Measurements from ENCODE around the gene SYTL2.
"Not testable (repeated sequence)": the region's sequence is repeated elsewhere in the genome, so short reads cannot be mapped to it uniquely, and the experiment has no call there.

The SYTL2 gene, protein sequence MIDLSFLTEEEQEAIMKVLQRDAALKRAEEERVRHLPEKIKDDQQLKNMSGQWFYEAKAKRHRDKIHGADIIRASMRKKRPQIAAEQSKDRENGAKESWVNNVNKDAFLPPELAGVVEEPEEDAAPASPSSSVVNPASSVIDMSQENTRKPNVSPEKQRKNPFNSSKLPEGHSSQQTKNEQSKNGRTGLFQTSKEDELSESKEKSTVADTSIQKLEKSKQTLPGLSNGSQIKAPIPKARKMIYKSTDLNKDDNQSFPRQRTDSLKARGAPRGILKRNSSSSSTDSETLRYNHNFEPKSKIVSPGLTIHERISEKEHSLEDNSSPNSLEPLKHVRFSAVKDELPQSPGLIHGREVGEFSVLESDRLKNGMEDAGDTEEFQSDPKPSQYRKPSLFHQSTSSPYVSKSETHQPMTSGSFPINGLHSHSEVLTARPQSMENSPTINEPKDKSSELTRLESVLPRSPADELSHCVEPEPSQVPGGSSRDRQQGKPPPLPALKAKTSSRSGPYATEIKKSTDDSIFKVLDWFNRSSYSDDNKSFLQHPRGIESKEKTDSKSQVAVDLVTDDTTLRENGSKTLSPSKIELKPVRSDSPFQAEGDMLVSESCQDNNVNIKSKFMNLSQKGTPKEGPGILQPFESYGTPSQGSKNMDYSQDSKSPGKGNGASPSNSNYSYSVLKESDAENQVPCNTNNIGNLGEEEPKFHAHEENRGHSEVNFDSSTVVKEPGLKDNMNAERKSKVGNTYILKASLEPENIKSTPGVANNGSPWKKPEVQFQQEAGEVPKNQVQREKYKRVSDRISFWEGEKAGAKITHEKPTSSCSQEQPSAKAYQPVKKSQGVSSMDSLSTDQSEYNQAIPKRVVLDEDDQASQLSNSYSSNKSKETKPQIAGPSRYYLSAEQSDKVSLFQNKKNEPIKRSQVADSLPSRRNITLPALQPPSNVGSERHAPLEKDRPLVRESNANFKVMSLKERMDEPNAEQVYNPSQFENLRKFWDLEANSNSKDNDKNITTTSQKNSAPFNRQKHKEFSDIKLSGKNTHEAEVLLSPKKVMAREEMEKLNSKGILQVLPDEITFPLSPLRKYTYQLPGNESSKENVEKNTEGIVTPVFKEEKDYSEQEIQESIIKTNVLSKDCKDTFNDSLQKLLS (N-terminal part only)

DNA sequence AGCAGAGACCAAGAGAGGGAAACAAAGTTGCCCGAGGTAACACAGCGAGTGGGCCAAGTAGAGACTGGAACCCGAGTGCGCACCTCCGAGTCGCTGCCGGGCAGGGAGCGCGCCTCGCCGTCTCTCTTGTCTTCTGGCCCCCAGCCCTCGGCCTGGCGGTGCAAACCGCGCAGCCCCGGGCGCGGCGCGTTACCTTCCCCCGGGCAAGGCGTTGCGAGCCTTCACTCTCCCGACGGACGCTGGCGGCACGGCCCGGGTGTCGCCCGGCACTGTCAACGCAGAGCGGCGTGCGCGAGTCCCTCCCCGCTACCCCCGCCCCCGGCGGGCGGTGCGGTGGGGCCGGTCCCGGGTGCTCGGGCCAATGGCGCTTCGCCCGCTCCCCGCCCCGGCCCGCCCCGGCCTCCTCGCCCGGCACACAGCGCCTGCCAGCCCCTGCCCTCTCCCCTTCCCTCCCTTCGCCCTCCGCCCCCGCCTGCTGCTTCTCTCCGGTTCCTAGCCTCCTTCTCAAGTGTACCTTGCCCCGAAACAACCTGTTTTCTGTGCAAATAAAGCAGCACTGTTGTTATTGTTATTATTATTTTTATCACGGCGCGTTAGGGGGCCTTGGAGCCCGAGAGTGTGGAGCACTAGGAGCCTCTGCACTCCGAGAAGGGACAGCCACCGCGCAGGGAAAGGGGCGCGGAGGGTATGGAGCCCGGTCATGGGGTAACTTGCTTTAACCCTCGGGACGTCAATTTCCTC, at the start of gene SYTL2:
Gene SYTL2 (minus strand): TSS at position 271 of the 741 bp plus-strand sequence. CDS start 53,416 bp downstream, outside the sequence.
- Histone ChIP-seq H2AFZ (ENCODE audit: low read depth, low read length) (peak within 1 kb of the TSS; percentile 58; the same call in 1 of the 2 replicates), H3K79me2 (ENCODE audit: low read length) (no peaks in the 10 kb centered on the region), H3K9me3 (ENCODE audit: insufficient read depth, low read length) (no peaks in the 10 kb centered on the region), H3K4me1 (ENCODE audit: low read length) (no peaks in the 10 kb centered on the region), H3K36me3 (replicated peaks; ENCODE audit: low read depth, low read length) (no peaks in the 10 kb centered on the region), H3K27ac (ENCODE audit: low read length) (no peak within 1 kb of the TSS), H3K4me3 (ENCODE audit: low read length) (peak within 1 kb of the TSS; percentile 74), H3K27me3 (ENCODE audit: low read depth, low read length) (peaks cover 17% of the 10 kb centered on the region), H4K20me1 (ENCODE audit: insufficient read depth, low read length) (no peaks in the 10 kb centered on the region), H3K9ac (ENCODE audit: low read length) (peak within 1 kb of the TSS; percentile 12; the same call in 1 of the 2 replicates), H3K4me2 (ENCODE audit: low read length) (peak within 1 kb of the TSS; percentile 66)
- TF ChIP-seq, protein P1, sequence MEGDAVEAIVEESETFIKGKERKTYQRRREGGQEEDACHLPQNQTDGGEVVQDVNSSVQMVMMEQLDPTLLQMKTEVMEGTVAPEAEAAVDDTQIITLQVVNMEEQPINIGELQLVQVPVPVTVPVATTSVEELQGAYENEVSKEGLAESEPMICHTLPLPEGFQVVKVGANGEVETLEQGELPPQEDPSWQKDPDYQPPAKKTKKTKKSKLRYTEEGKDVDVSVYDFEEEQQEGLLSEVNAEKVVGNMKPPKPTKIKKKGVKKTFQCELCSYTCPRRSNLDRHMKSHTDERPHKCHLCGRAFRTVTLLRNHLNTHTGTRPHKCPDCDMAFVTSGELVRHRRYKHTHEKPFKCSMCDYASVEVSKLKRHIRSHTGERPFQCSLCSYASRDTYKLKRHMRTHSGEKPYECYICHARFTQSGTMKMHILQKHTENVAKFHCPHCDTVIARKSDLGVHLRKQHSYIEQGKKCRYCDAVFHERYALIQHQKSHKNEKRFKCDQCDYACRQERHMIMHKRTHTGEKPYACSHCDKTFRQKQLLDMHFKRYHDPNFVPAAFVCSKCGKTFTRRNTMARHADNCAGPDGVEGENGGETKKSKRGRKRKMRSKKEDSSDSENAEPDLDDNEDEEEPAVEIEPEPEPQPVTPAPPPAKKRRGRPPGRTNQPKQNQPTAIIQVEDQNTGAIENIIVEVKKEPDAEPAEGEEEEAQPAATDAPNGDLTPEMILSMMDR (IDR thresholded peaks at IDR 0.05; ENCODE audit: low read depth, low read length): no peak
- TF ChIP-seq EZH2phosphoT487 (IDR thresholded peaks at IDR 0.05; ENCODE audit: low read depth): no peak

DNA sequence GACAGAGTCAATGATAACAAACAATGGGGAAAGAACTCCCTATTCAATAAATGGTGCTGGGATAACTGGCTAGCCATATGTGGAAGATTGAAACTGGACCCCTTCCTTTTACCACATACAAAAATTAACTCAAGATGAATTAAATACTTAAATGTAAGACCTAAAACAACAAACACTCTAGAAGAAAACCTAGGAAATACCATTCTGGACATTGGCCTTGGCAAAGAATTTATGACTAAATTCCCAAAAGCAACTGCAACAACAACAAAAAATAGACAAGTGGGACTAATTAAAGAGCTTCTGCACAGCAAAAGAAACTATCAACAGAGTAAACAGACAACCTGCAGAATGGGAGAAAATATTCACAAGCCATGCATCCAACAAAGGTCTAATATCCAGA, 48.6 kb upstream of the SYTL2 start:
- H4K20me1 ChIP-seq (ENCODE audit: insufficient read depth, low read length); H2AFZ ChIP-seq (ENCODE audit: low read depth, low read length); H3K4me2 ChIP-seq (ENCODE audit: low read length); H3K9me3 ChIP-seq (ENCODE audit: insufficient read depth, low read length); H3K4me1 ChIP-seq (ENCODE audit: low read length); H3K4me3 ChIP-seq (ENCODE audit: low read length); H3K79me2 ChIP-seq (ENCODE audit: low read length); H3K27ac ChIP-seq (ENCODE audit: low read length); H3K9ac ChIP-seq (ENCODE audit: low read length); H3K36me3 ChIP-seq (replicated peaks; ENCODE audit: low read depth, low read length); H3K27me3 ChIP-seq (ENCODE audit: low read depth, low read length): not testable (repeated sequence)

DNA sequence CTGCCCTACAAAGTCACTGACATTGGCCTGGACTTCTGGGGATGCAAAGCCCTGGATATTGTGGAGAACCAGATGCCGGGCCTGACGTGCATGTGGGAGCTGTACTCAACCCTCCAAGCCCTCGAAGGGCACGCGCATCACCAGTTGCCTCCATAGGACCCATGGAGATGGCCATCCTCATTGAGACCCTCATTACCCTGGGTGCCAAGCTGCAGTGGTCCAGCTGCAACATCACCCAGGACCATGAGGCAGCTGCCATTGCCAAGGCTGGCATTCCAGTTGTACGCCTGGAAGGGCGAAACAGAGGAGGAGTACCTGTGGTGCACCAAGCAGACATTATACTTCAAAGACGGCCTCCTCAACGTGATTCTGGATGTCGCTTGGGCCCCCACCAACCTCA, 46.2 kb upstream of the SYTL2 start:
- no peaks in the 10 kb centered on the region for H3K9me3 ChIP-seq (ENCODE audit: insufficient read depth, low read length)
- H3K4me3 ChIP-seq (ENCODE audit: low read length): no peak overlapping the region
- no peak overlapping the region for H3K4me2 ChIP-seq (ENCODE audit: low read length)
- no peak overlapping the region for H2AFZ ChIP-seq (ENCODE audit: low read depth, low read length)
- H3K79me2 ChIP-seq (ENCODE audit: low read length): no peaks in the 10 kb centered on the region
- TF ChIP-seq EZH2phosphoT487 (IDR thresholded peaks at IDR 0.05; ENCODE audit: low read depth): no peak
- TF ChIP-seq, protein P1 (IDR thresholded peaks at IDR 0.05; ENCODE audit: low read depth, low read length): no peak
- H4K20me1 ChIP-seq (ENCODE audit: insufficient read depth, low read length): no peaks in the 10 kb centered on the region
- H3K36me3 ChIP-seq (replicated peaks; ENCODE audit: low read depth, low read length): no peaks in the 10 kb centered on the region
- no peak overlapping the region for H3K9ac ChIP-seq (ENCODE audit: low read length)
- peaks cover 6% of the 10 kb centered on the region for H3K4me1 ChIP-seq (ENCODE audit: low read length)
- H3K27ac ChIP-seq (ENCODE audit: low read length): no peak overlapping the region
- 0 out of 2 replicates have a peak, but pooled peaks cover 5% of the 10 kb centered on the region for H3K27me3 ChIP-seq (ENCODE audit: low read depth, low read length)

DNA sequence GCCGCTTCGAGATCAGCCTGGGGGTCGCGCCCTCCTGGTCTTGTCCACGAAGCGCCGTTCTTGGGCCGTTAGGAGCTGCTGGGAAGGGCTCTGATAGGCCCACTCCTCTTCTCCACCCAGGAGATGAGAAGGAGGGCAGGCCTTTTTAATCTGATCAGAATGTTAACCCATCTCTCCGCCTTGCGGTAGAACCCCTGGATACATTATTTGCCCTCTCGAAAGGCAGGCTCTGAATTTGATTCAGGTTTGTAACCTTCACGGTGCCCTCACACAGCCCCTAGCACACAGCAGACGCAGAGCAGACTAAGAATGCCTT, 44.4 kb upstream of the SYTL2 start, which contains the start of gene CCDC83:
Gene CCDC83 (plus strand): TSS at position 43 of the 316 bp plus-strand sequence. CDS start 9,741 bp downstream, outside the sequence.
- Histone ChIP-seq H3K9ac (ENCODE audit: low read length) (peak within 1 kb of the TSS; percentile 71), H3K27me3 (ENCODE audit: low read depth, low read length) (no peaks in the 10 kb centered on the region), H3K79me2 (ENCODE audit: low read length) (no peaks in the 10 kb centered on the region), H2AFZ (ENCODE audit: low read depth, low read length) (peak within 1 kb of the TSS; percentile 91), H3K27ac (ENCODE audit: low read length) (peak within 1 kb of the TSS; percentile 28; the same call in 1 of the 2 replicates), H3K4me2 (ENCODE audit: low read length) (peak within 1 kb of the TSS; percentile 82), H4K20me1 (ENCODE audit: insufficient read depth, low read length) (no peaks in the 10 kb centered on the region), H3K4me1 (ENCODE audit: low read length) (peaks cover 6% of the 10 kb centered on the region), H3K36me3 (replicated peaks; ENCODE audit: low read depth, low read length) (no peaks in the 10 kb centered on the region), H3K9me3 (ENCODE audit: insufficient read depth, low read length) (no peaks in the 10 kb centered on the region), H3K4me3 (ENCODE audit: low read length) (peak within 1 kb of the TSS; percentile 79)
- TF ChIP-seq, protein P1 (IDR thresholded peaks at IDR 0.05; ENCODE audit: low read depth, low read length): no peak
- no peak for TF ChIP-seq EZH2phosphoT487 (IDR thresholded peaks at IDR 0.05; ENCODE audit: low read depth)

Data from OCI-LY3 (cell line).